GM21360 (cell line): ENCODE measurements around the gene AP1M2.
"Not testable (repeated sequence)": the region's sequence is repeated elsewhere in the genome, so short reads cannot be mapped to it uniquely, and the experiment has no call there.

Experiments used
- ATAC-seq: cut with Tn5 transposase; IDR thresholded peaks from one replicate; pipeline ENCODE4 v1.9.1; 2021; ENCODE audit warnings: mild to moderate bottlenecking, moderate library complexity; ENCODE audit not compliant: unreplicated experiment

AP1M2 gene

GRCh38 chr19:10602330-10603083 lies 15.4 kb upstream of the AP1M2 start:
- no peak for ATAC-seq

GRCh38 chr19:10601999-10602329 lies 14.9 kb upstream of the AP1M2 start:
- ATAC-seq: no peak

GRCh38 chr19:10600149-10600548 lies 13.0 kb upstream of the AP1M2 start:
- no peak for ATAC-seq

GRCh38 chr19:10593820-10594637 lies 6.9 kb upstream of the AP1M2 start:
- no peak for ATAC-seq

- ATAC-seq: no peak
Observed at GRCh38 chr19:10593148-10593547, 6.0 kb upstream of the AP1M2 start.

- no peak for ATAC-seq
Observed at GRCh38 chr19:10587839-10588150, 683 bp upstream of the AP1M2 start.

- no peak for ATAC-seq
Observed at GRCh38 chr19:10586396-10586795, 716 bp downstream of the AP1M2 start.

GRCh38 chr19:10583036-10583776 lies 3.9 kb downstream of the AP1M2 start:
- ATAC-seq: no peak

- ATAC-seq: no peak
Observed at GRCh38 chr19:10582091-10582490, 5.0 kb downstream of the AP1M2 start.

- no peak for ATAC-seq
Observed at GRCh38 chr19:10580979-10581631, 6.0 kb downstream of the AP1M2 start.

GRCh38 chr19:10577951-10578350 lies 9.2 kb downstream of the AP1M2 start:
- ATAC-seq: no peak

GRCh38 chr19:10575011-10575716 lies 11.9 kb downstream of the AP1M2 start:
- ATAC-seq: no peak

GRCh38 chr19:10574462-10574861 lies 12.7 kb downstream of the AP1M2 start:
- ATAC-seq: no peak

GRCh38 chr19:10573793-10574192 lies 13.3 kb downstream of the AP1M2 start:
- ATAC-seq: not testable (repeated sequence)

GRCh38 chr19:10568826-10569651 lies 18.1 kb downstream of the AP1M2 start, which contains the start of gene CDKN2D:
Gene CDKN2D (minus strand): TSS chr19:10568979. CDS start chr19:10568653, 326 bp downstream.
- ATAC-seq: peak; percentile 54

GRCh38 chr19:10568062-10568825 lies 18.9 kb downstream of the AP1M2 start:
- ATAC-seq: peak; percentile 0

- ATAC-seq: no peak
Observed at GRCh38 chr19:10567656-10568055, 19.5 kb downstream of the AP1M2 start.

- no peak for ATAC-seq
Observed at GRCh38 chr19:10566658-10567410, 20.3 kb downstream of the AP1M2 start.

- no peak for ATAC-seq
Observed at GRCh38 chr19:10566408-10566657, 20.8 kb downstream of the AP1M2 start.
